ENCODE data around the gene RHAG. TPM values are rescaled to one million over a fixed set of nuclear protein-coding genes. Genes with fewer than 3 reads are reported as not detected.
"Not testable (repeated sequence)": the region's sequence is repeated elsewhere in the genome, so short reads cannot be mapped to it uniquely, and the experiment has no call there.

RHAG gene
- total RNA-seq, 4 donors from 2014 or later: 0.19 TPM; not detected in 3

DNA sequence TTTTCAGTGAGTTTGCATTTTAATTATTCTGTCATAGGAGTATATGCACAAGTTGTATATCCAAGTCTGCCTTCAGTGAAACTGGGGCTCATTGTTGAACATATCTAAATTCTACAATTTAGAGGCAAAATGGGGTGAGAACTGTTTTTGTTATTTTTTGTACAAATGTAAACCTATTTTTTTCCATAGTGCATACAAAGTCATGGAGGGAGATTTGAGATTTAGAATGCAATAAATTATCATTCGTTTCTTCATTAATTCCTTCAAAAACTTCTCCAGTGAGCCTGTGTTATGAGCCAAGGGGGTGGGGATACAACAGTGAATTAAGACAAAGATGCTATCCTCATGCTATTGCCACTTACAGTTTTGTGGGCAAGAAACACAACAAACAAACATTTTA lies 29.8 kb upstream of the RHAG start:
- TF ChIP-seq, protein P1, sequence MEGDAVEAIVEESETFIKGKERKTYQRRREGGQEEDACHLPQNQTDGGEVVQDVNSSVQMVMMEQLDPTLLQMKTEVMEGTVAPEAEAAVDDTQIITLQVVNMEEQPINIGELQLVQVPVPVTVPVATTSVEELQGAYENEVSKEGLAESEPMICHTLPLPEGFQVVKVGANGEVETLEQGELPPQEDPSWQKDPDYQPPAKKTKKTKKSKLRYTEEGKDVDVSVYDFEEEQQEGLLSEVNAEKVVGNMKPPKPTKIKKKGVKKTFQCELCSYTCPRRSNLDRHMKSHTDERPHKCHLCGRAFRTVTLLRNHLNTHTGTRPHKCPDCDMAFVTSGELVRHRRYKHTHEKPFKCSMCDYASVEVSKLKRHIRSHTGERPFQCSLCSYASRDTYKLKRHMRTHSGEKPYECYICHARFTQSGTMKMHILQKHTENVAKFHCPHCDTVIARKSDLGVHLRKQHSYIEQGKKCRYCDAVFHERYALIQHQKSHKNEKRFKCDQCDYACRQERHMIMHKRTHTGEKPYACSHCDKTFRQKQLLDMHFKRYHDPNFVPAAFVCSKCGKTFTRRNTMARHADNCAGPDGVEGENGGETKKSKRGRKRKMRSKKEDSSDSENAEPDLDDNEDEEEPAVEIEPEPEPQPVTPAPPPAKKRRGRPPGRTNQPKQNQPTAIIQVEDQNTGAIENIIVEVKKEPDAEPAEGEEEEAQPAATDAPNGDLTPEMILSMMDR (IDR thresholded peaks at IDR 0.05): no peak
- no peak for TF ChIP-seq POLR2A (IDR thresholded peaks at IDR 0.05)
- intact Hi-C loops (cut with DNase I): no loop called here
- H3K27me3 ChIP-seq: no peaks in the 10 kb centered on the region
- no peak overlapping the region for H3K27ac ChIP-seq
- H3K36me3 ChIP-seq: no peaks in the 10 kb centered on the region
- no peaks in the 10 kb centered on the region for H3K4me1 ChIP-seq
- H3K9me3 ChIP-seq: no peaks in the 10 kb centered on the region
- WGBS, 2 donors: 25 to 40% methylated on average over 1 of the region's 1 CpG
- no peak overlapping the region for H3K4me3 ChIP-seq
- DNase-seq: no peak

DNA sequence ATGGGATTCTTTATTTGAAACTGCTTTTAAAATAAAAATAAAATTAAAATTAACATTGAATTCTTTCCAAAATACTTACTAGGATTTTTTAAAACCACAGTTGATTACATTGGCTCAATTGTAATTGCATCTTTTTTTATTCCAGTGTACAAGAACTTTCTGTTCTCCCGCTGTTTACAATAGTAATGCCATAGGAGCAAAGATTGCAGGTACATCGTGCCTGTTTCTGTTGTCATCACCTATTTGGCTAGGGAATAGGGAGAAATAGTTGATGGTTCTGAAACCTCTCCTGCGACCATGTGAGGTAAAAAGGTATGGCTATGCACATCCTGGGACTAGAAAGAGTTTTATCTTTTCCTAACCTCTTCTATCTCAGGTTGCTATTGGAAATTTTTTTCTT lies 28.2 kb upstream of the RHAG start:
- no peaks in the 10 kb centered on the region for H3K27me3 ChIP-seq
- DNase-seq: no peak
- TF ChIP-seq, protein P1 (IDR thresholded peaks at IDR 0.05): no peak
- TF ChIP-seq POLR2A (IDR thresholded peaks at IDR 0.05): no peak
- H3K4me1 ChIP-seq: no peaks in the 10 kb centered on the region
- no peak overlapping the region for H3K27ac ChIP-seq
- H3K4me3 ChIP-seq: no peak overlapping the region
- no peaks in the 10 kb centered on the region for H3K9me3 ChIP-seq
- 67 to 72% methylated on average over 3 of the region's 3 CpGs for WGBS, 2 donors
- H3K36me3 ChIP-seq: no peaks in the 10 kb centered on the region
- intact Hi-C loops (cut with DNase I): no loop called here

DNA sequence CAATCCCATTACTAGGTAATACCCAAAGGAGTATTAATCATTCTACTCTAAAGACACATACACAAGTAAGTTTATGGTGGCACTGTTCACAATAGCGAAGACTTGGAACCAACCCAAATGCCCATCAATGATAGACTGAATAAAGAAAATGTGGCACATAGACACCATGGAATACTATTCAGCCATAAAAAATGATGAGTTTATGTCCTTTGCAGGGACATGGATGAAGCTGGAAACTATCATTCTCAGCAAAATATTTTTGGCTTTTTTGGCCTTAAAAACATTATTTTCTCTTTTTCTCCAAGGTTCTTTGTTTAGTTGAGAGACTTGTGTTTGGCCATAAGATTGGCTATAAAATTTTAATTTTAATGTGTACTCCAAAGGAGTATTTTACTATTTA lies 27.4 kb upstream of the RHAG start:
- H3K27me3 ChIP-seq; H3K27ac ChIP-seq; H3K36me3 ChIP-seq; H3K4me3 ChIP-seq; H3K9me3 ChIP-seq; H3K4me1 ChIP-seq; intact Hi-C loops (cut with DNase I); DNase-seq: not testable (repeated sequence)
- WGBS, 2 donors: 80 to 85% methylated on average over 1 of the region's 1 CpG

DNA sequence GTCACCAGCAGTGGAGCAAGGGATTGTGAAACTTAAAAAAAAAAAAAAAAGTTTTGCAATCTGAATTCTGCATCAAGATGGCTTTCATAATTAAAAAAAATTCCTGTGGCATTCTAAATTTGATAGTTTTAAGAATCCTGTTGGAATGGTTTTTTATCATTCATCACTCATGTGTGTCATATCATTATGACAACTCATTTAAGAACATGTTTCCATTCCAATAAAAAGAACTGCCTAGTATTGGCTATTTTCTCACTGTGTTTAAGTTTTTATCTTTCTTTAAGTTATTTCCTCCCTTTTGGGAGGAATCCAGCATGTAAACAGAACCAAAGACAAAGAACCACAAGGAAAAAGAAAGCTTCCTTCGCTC lies 26.2 kb upstream of the RHAG start:
- DNase-seq: no peak
- WGBS, 2 donors: 22 to 38% methylated on average over 1 of the region's 1 CpG

DNA sequence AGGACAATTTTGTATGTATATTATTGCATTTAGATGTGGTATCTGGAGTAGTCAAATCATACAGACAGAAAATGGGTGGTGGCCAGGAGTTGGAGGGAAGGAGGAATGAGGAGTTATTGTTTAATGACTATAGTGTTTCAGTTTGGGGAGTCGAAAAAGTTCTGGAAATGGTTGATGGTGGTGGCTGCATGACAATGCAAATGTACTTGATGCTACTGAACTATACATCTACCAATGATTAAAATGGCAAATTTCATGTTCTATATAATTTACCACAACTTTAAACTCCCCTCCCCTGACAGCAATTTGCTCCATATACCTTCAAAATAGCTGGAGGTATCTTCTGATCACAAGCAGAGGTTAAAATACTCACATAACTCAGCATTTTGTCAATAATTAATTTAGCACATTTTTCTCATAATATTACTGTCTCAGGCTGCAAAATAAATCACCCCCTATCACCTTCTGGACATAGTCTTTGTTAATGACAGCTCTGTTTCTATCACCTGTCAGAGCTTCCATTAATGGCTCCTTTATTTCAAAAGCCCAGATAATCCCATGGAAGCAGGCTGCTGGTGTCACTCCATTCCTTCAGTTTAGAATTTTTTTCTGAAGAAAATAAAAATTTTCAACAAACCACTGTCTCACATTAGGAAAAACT lies 25.7 kb upstream of the RHAG start:
- no peak overlapping the region for H3K4me3 ChIP-seq
- no peak overlapping the region for H3K27ac ChIP-seq
- no peaks in the 10 kb centered on the region for H3K36me3 ChIP-seq
- no peaks in the 10 kb centered on the region for H3K27me3 ChIP-seq
- no peaks in the 10 kb centered on the region for H3K9me3 ChIP-seq
- DNase-seq: no peak
- no peak for TF ChIP-seq POLR2A (IDR thresholded peaks at IDR 0.05)
- TF ChIP-seq, protein P1 (IDR thresholded peaks at IDR 0.05): no peak
- WGBS, 2 donors: 68 to 78% methylated on average over 1 of the region's 1 CpG
- intact Hi-C loops (cut with DNase I): no loop called here
- no peaks in the 10 kb centered on the region for H3K4me1 ChIP-seq

More for the DNA sequence above, 26.2 kb upstream of the RHAG start:
- H3K36me3 ChIP-seq: no peaks in the 10 kb centered on the region
- H3K4me3 ChIP-seq: no peak overlapping the region
- intact Hi-C loops (cut with DNase I): no loop called here
- no peak overlapping the region for H3K27ac ChIP-seq
- H3K27me3 ChIP-seq: no peaks in the 10 kb centered on the region
- TF ChIP-seq, protein P1 (IDR thresholded peaks at IDR 0.05): no peak
- no peak for TF ChIP-seq POLR2A (IDR thresholded peaks at IDR 0.05)
- no peaks in the 10 kb centered on the region for H3K9me3 ChIP-seq
- no peaks in the 10 kb centered on the region for H3K4me1 ChIP-seq

DNA sequence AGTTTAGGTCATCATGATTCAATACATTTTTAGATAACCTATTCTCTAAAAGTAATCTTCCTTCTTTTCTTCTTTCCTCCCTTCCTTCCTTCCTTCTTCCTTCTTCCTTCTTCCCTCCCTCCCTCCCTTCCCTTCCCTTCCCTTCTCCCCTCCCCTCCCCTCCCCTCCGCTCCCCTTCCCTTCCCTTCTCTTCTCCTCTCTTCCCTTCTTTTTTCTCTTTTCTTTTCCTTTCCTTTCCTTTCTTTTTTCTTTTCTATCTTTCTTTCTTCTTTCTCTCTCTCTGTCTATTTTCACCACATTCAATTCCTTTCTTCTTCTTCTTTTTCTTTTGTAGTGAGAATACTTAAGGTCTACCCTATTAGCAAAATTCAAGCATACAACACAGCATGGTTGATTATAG lies 17.3 kb upstream of the RHAG start:
- Histone ChIP-seq H3K4me1 (no peaks in the 10 kb centered on the region), H3K9me3 (no peaks in the 10 kb centered on the region), H3K36me3 (no peaks in the 10 kb centered on the region), H3K4me3 (no peak overlapping the region), H3K27ac (no peak overlapping the region), H3K27me3 (no peaks in the 10 kb centered on the region)
- TF ChIP-seq, protein P1 (IDR thresholded peaks at IDR 0.05): no peak
- 90 to 100% methylated on average over 1 of the region's 1 CpG for WGBS, 2 donors
- intact Hi-C loops (cut with DNase I): no loop called here
- DNase-seq: no peak
